Esophagus muscularis mucosa (tissue), 4 donors: ENCODE measurements around the gene SASH1. TPM values are rescaled to one million over a fixed set of nuclear protein-coding genes. Genes with fewer than 3 reads are reported as not detected.

Experiments used
- DNase-seq: peaks from one replicate; pipeline ENCODE4 v3.0.0-alpha.2; 2017; ENCODE audit errors: extremely low spot score
- H3K27ac ChIP-seq, 4 donors: fragments of 200-600 bp; sonication (generic); replicated peaks in 1 of 4; 1 replicate in 3 of 4; 2 replicates in 1 of 4; pipeline ENCODE4 v1.5.1; 2016 to 2019; ENCODE audit warnings: mild to moderate bottlenecking in 1 of 4
- H3K27me3 ChIP-seq, 4 donors: fragments of 200-600 bp; sonication (generic); one replicate each; pipeline versions ENCODE4 v1.5.1 to v1.6.0; 2016 to 2019
- H3K36me3 ChIP-seq, 4 donors: fragments of 200-600 bp; sonication (generic); one replicate each; pipeline ENCODE4 v1.5.1; 2016 to 2019
- H3K4me1 ChIP-seq, 4 donors: fragments of 200-600 bp; sonication (generic); one replicate each; pipeline ENCODE4 v1.5.1; 2016 to 2019
- H3K4me3 ChIP-seq, 4 donors: fragments of 200-600 bp; sonication (generic); 1 replicate in 2 of 4; 2 replicates in 2 of 4; pipeline ENCODE4 v1.5.1; 2016 to 2019; ENCODE audit warnings: mild to moderate bottlenecking in 4 of 4, moderate library complexity in 1 of 4
- H3K9me3 ChIP-seq, 4 donors: fragments of 200-600 bp; sonication (generic); 1 replicate in 3 of 4; 2 replicates in 1 of 4; pipeline ENCODE4 v1.5.1; 2016 to 2019
- EP300 ChIP-seq: sonication (generic); formaldehyde crosslinking; IDR thresholded peaks from one replicate; pipeline ENCODE4 v1.6.1; 2017; ENCODE audit warnings: antibody characterized with exemption
- POLR2A ChIP-seq: fragments of 450-650 bp; IDR thresholded peaks from one replicate; pipeline ENCODE4 v1.6.1; 2017; ENCODE audit warnings: antibody characterized with exemption, moderate library complexity, mild to moderate bottlenecking, low read depth
- POLR2AphosphoS5 ChIP-seq, 2 donors: sonication (generic); formaldehyde crosslinking; IDR thresholded peaks; one replicate each; pipeline ENCODE4 v1.6.1; 2017; ENCODE audit warnings: antibody characterized with exemption in 2 of 2
- WGBS: methylation state at CpG from one replicate; pipeline ENCODE4 v1.1.5; 2018; 5-methylcytosine and 5-hydroxymethylcytosine counted together
- intact Hi-C: fragments of 100-400 bp; cut with DNase I; formaldehyde crosslinking; loops from one replicate; pipeline ENCODE4 v1.15.1; 2023
- total RNA-seq, 4 donors: library from RNA; depleted of rRNA; stranded (reverse); fragments of >200 nt; gene quantifications; one replicate each; pipeline versions ENCODE4 v1.1.0 to v1.2.1, GENCODE V29; 2016
- TF ChIP-seq, protein P1 (sequence below), 3 experiments: fragments of 200-600 bp in 2 of 3; fragments of 450-650 bp in 1 of 3; sonication (generic) in 2 of 3; IDR thresholded peaks; one replicate each; pipeline ENCODE4 v1.5.1; 2017 to 2019; ENCODE audit warnings: antibody characterized with exemption in 3 of 3, mild to moderate bottlenecking in 2 of 3, moderate library complexity in 1 of 3

The SASH1 gene
- total RNA-seq, 4 donors from 2014 or later, result 56.5 to 86.6 (median 70.3) TPM

DNA sequence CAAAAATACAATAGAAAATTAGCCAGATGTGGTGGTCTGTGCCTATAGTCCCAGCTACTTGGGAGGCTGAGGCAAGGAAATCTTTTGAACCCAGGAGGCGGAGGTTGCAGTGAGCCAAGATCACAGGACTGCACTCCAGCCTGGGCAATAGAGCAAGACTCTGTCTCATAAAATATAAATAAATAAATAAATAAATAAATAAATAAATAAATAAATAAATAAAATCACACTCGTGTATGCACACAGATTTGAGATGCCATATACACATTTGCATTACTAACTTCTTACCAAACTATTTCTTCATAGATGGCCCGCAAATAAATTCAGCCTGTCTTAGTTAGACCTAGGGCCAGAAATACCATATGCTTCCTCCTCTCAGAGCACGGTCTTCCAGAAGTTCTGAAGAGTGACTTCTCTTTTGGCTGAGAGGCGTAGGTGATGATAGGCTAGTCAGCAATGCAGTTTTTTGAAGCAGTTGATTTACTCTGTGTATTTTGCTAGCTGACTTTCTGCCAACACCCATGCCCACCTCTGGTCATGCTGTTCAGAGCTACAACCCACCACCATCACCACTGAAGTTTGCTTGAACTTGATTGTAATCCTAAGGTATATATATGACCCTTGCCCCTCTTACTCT lies 150.1 kb downstream of the SASH1 start:
- H3K27me3 ChIP-seq, result no peaks in the 10 kb centered on the region
- H3K9me3 ChIP-seq, result no peaks in the 10 kb centered on the region
- TF ChIP-seq POLR2AphosphoS5 (IDR thresholded peaks at IDR 0.05) (no peak), POLR2A (no peak), EP300 (no peak)
- TF ChIP-seq, protein P1, sequence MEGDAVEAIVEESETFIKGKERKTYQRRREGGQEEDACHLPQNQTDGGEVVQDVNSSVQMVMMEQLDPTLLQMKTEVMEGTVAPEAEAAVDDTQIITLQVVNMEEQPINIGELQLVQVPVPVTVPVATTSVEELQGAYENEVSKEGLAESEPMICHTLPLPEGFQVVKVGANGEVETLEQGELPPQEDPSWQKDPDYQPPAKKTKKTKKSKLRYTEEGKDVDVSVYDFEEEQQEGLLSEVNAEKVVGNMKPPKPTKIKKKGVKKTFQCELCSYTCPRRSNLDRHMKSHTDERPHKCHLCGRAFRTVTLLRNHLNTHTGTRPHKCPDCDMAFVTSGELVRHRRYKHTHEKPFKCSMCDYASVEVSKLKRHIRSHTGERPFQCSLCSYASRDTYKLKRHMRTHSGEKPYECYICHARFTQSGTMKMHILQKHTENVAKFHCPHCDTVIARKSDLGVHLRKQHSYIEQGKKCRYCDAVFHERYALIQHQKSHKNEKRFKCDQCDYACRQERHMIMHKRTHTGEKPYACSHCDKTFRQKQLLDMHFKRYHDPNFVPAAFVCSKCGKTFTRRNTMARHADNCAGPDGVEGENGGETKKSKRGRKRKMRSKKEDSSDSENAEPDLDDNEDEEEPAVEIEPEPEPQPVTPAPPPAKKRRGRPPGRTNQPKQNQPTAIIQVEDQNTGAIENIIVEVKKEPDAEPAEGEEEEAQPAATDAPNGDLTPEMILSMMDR (IDR thresholded peaks at IDR 0.05), result no peak
- peaks cover 4 to 30% (median 27%) of the 10 kb centered on the region in 4 donors for H3K4me1 ChIP-seq
- DNase-seq, result peak; percentile 80
- peaks cover 6 to 15% (median 12%) of the 10 kb centered on the region in 4 donors for H3K36me3 ChIP-seq
- no peak overlapping the region for H3K4me3 ChIP-seq
- 82% methylated on average over 5 of the region's 5 CpGs for WGBS
- intact Hi-C loops, result no loop called here
- H3K27ac ChIP-seq, result peak overlapping the region; percentile 18 to 70 (median 60)

- Histone ChIP-seq H3K36me3 (peaks cover 0 to 9% (median 6%) of the 10 kb centered on the region in 4 donors), H3K9me3 (no peaks in the 10 kb centered on the region), H3K4me3 (no peak overlapping the region), H3K27me3 (no peaks in the 10 kb centered on the region), H3K4me1 (peaks cover 4 to 30% (median 27%) of the 10 kb centered on the region in 4 donors), H3K27ac (peak overlapping the region; percentile 18 to 70 (median 60))
- 85% methylated on average over 6 of the region's 6 CpGs for WGBS
- peak; percentile 42 for DNase-seq
- no peak for TF ChIP-seq POLR2A
- TF ChIP-seq, protein P1 (IDR thresholded peaks at IDR 0.05), result no peak
- intact Hi-C loops, result no loop called here
These were observed 150.8 kb downstream of the SASH1 start for GRCh38 chr6:148493424-148493823.

DNA sequence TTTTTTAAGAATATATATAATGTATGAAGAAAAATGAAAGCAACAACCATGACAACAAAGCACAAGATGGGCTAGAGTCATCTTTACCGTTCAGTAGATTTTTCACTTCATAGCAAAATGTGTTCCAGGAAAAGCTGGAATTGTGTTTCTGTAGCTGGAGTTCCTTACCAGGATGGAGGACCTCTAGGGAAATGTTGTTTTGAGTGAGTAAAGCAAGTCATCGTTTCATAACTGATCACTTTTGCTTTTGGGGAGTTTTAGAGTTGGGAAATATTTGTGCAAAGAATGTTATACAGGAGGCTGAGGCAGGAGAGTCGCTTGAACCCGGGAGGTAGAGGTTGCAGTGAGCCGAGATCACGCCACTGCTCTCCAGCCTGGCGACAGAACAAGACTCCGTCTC lies 151.6 kb downstream of the SASH1 start:
- no peaks in the 10 kb centered on the region for H3K27me3 ChIP-seq
- peaks cover 0 to 6% (median 0%) of the 10 kb centered on the region in 4 donors for H3K36me3 ChIP-seq
- intact Hi-C loops, result no loop called here
- H3K4me1 ChIP-seq, result peaks cover 4 to 30% (median 27%) of the 10 kb centered on the region in 4 donors
- TF ChIP-seq EP300 (no peak), POLR2AphosphoS5 (IDR thresholded peaks at IDR 0.05) (peak in 1 of 2 donors; percentile 10)
- H3K9me3 ChIP-seq, result no peaks in the 10 kb centered on the region
- DNase-seq, result no peak
- peak overlapping the region; percentile 18 to 70 (median 60) for H3K27ac ChIP-seq
- H3K4me3 ChIP-seq, result no peak overlapping the region
- WGBS, result 75% methylated on average over 8 of the region's 8 CpGs

DNA sequence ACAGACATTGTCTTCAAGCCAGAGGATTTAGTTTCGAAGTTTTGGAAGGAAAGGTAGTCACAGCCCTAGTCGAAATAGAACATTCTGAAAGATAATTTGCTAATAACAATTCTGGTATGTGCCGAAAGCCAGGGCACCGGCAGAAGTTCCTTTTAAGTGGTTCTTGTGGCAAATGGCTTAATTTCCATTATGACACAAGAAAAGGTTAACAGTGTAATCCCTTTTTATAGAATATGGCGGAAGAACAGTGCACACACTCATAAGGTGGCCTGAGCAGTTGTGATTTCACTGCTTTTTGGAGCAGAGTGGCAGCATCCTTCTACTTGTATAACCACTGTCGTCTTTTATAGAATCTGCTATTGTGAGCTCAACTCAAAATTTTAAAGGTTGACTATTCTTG lies 152.4 kb downstream of the SASH1 start:
- Histone ChIP-seq H3K9me3 (no peaks in the 10 kb centered on the region), H3K4me1 (peaks cover 4 to 32% (median 29%) of the 10 kb centered on the region in 4 donors), H3K27ac (peak overlapping the region; percentile 18 to 70 (median 60)), H3K36me3 (peaks cover 0 to 6% (median 0%) of the 10 kb centered on the region in 4 donors), H3K27me3 (no peaks in the 10 kb centered on the region), H3K4me3 (no peak overlapping the region)
- TF ChIP-seq EP300 (no peak), POLR2A (no peak)
- TF ChIP-seq, protein P1 (IDR thresholded peaks at IDR 0.05), result no peak
- peak; percentile 26 for DNase-seq
- WGBS, result 87% methylated on average over 6 of the region's 6 CpGs
- intact Hi-C loops, result no loop called here

- Histone ChIP-seq H3K27me3 (no peaks in the 10 kb centered on the region), H3K4me3 (no peak overlapping the region), H3K9me3 (no peaks in the 10 kb centered on the region), H3K36me3 (no peaks in the 10 kb centered on the region), H3K4me1 (peaks cover 24 to 51% (median 41%) of the 10 kb centered on the region in 4 donors), H3K27ac (peak overlapping the region in 1 of 4 donors; percentile 28)
- 88% methylated on average over 2 of the region's 2 CpGs for WGBS
- intact Hi-C loops, result no loop called here
- TF ChIP-seq POLR2AphosphoS5 (IDR thresholded peaks at IDR 0.05) (no peak), EP300 (no peak), POLR2A (no peak)
- TF ChIP-seq, protein P1 (IDR thresholded peaks at IDR 0.05), result no peak
- DNase-seq, result peak; percentile 86
These were observed 154.6 kb downstream of the SASH1 start for GRCh38 chr6:148497257-148497656.
